ENCODE data around the gene ACTN2. TPM values are rescaled to one million over a fixed set of nuclear protein-coding genes. Genes with fewer than 3 reads are reported as not detected.

ACTN2 gene
- total RNA-seq, 1 donor from 2014 or later, result 0.52 TPM

DNA sequence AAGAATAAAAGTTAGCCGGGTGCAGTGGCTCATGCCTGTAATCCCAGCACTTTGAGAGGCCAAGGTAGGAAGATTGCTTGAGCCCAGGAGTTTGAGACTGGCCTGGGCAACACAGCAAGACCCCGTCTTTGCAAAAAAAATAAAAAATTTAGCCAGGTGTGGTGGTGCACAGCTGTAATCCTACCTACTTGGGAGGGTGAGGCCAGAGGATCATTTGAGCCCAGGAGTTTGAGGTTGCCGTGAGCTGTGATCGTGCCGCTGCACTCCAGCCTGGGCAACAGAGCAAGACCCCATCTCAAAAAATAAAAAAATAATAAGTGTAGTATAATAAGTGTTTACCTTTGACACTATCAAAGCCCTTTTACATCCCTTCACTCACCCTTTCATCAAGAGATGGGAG lies 5.0 kb downstream of the ACTN2 start:
- Mint-ChIP-seq H3K9me3 (peaks cover 2% of the 10 kb centered on the region), H3K36me3 (no peaks in the 10 kb centered on the region), H3K27me3 (ENCODE audit: insufficient read depth, low read depth) (peaks cover 15% of the 10 kb centered on the region)

GRCh38 chr1:236692128-236692527 lies 5.8 kb downstream of the ACTN2 start:
- no peaks in the 10 kb centered on the region for H3K36me3 ChIP-seq
- H3K4me2 ChIP-seq, result no peak overlapping the region
- Mint-ChIP-seq H3K4me1 (peaks cover 18% of the 10 kb centered on the region), H3K9me3 (no peaks in the 10 kb centered on the region), H3K27me3 (ENCODE audit: insufficient read depth, low read depth) (peaks cover 11% of the 10 kb centered on the region), H3K36me3 (no peaks in the 10 kb centered on the region), H3K4me3 (no peak overlapping the region), H3K27ac (no peak overlapping the region)
- no peak for DNase-seq (ENCODE audit: low spot score)
- H3K4me3 ChIP-seq, result no peak overlapping the region
- H3K27ac ChIP-seq, result no peak overlapping the region
- no peaks in the 10 kb centered on the region for H3K79me2 ChIP-seq (ENCODE audit: low read depth)
- H4K20me1 ChIP-seq (ENCODE audit: low read depth), result no peaks in the 10 kb centered on the region
- H3F3A ChIP-seq (ENCODE audit: low read depth), result no peaks in the 10 kb centered on the region
- no peak overlapping the region for H3K9ac ChIP-seq
- H3K4me1 ChIP-seq, result peaks cover 3% of the 10 kb centered on the region
- peaks cover 21% of the 10 kb centered on the region for H3K27me3 ChIP-seq
- no peaks in the 10 kb centered on the region for H3K9me3 ChIP-seq (ENCODE audit: low read depth)
- TF ChIP-seq EZH2 (IDR thresholded peaks at IDR 0.05), result no peak
- peak; percentile 74 for TF ChIP-seq EZH2phosphoT487 (IDR thresholded peaks at IDR 0.05)
- TF ChIP-seq CTCF (IDR thresholded peaks at IDR 0.05), result no peak
- no peak overlapping the region for H2AFZ ChIP-seq (replicated peaks)

More for the DNA sequence above, 5.0 kb downstream of the ACTN2 start:
- H3K27ac ChIP-seq, result no peak overlapping the region
- peaks cover 10% of the 10 kb centered on the region for H3K4me1 ChIP-seq
- H4K20me1 ChIP-seq (ENCODE audit: low read depth), result no peaks in the 10 kb centered on the region
- no peaks in the 10 kb centered on the region for H3K36me3 ChIP-seq
- no peaks in the 10 kb centered on the region for H3K9me3 ChIP-seq (ENCODE audit: low read depth)
- no peaks in the 10 kb centered on the region for H3F3A ChIP-seq (ENCODE audit: low read depth)
- Mint-ChIP-seq H3K27ac (no peak overlapping the region), H3K4me3 (no peak overlapping the region), H3K4me1 (peaks cover 21% of the 10 kb centered on the region)
- no peak for TF ChIP-seq EZH2 (IDR thresholded peaks at IDR 0.05)
- no peak for TF ChIP-seq CTCF (IDR thresholded peaks at IDR 0.05)
- DNase-seq (ENCODE audit: low spot score), result no peak
- H3K9ac ChIP-seq, result no peak overlapping the region
- H3K27me3 ChIP-seq, result peaks cover 29% of the 10 kb centered on the region
- H3K4me2 ChIP-seq, result no peak overlapping the region
- H3K79me2 ChIP-seq (ENCODE audit: low read depth), result no peaks in the 10 kb centered on the region
- H2AFZ ChIP-seq (replicated peaks), result no peak overlapping the region
- H3K4me3 ChIP-seq, result no peak overlapping the region

GRCh38 chr1:236692742-236693141 lies 6.4 kb downstream of the ACTN2 start:
- Histone ChIP-seq H3K9ac (no peak overlapping the region), H4K20me1 (ENCODE audit: low read depth) (no peaks in the 10 kb centered on the region), H3K9me3 (ENCODE audit: low read depth) (no peaks in the 10 kb centered on the region), H2AFZ (replicated peaks) (no peak overlapping the region), H3K36me3 (no peaks in the 10 kb centered on the region), H3K79me2 (ENCODE audit: low read depth) (no peaks in the 10 kb centered on the region), H3F3A (ENCODE audit: low read depth) (no peaks in the 10 kb centered on the region), H3K27me3 (peaks cover 15% of the 10 kb centered on the region), H3K4me1 (no peaks in the 10 kb centered on the region), H3K4me3 (no peak overlapping the region), H3K27ac (no peak overlapping the region), H3K4me2 (no peak overlapping the region)
- no peak overlapping the region for H3K27ac Mint-ChIP-seq
- H3K9me3 Mint-ChIP-seq, result no peaks in the 10 kb centered on the region
- peaks cover 5% of the 10 kb centered on the region for H3K27me3 Mint-ChIP-seq (ENCODE audit: insufficient read depth, low read depth)
- no peaks in the 10 kb centered on the region for H3K36me3 Mint-ChIP-seq
- TF ChIP-seq EZH2 (IDR thresholded peaks at IDR 0.05), result no peak
- no peak for TF ChIP-seq CTCF (IDR thresholded peaks at IDR 0.05)
- no peak for TF ChIP-seq EZH2phosphoT487 (IDR thresholded peaks at IDR 0.05)
- peaks cover 13% of the 10 kb centered on the region for H3K4me1 Mint-ChIP-seq
- no peak overlapping the region for H3K4me3 Mint-ChIP-seq
- no peak for DNase-seq (ENCODE audit: low spot score)

Measured in neural progenitor cell (in vitro differentiated cells).